Astrocyte (in vitro differentiated cells and primary cell): ENCODE data around the gene EGLN1. TPM values are rescaled to one million over a fixed set of nuclear protein-coding genes. Genes with fewer than 3 reads are reported as not detected.

Experiments
- DNase-seq: peaks from one replicate; pipeline ENCODE4 v3.0.0-alpha.2; 2010; ENCODE audit warnings: low read depth
- FAIRE-seq: peaks from 2 replicates; lab custom pipeline; 2011; peaks lifted over from hg19 to GRCh38; lab: Jason Lieb, UNC
- H2AFZ ChIP-seq: 2 replicates; pipeline ENCODE4 v1.6.0; 2012; ENCODE audit warnings: low read depth, low read length, inconsistent platforms
- H3K27ac ChIP-seq: 2 replicates; pipeline ENCODE4 v1.5.1; 2011; ENCODE audit warnings: low read depth, low read length, inconsistent platforms
- H3K27me3 ChIP-seq: 2 replicates; pipeline ENCODE4 v1.6.0; 2011; ENCODE audit warnings: low read length, inconsistent platforms; ENCODE audit not compliant: insufficient read depth
- H3K36me3 ChIP-seq: 2 replicates; pipeline ENCODE4 v1.5.1; 2011; ENCODE audit warnings: low read length, inconsistent platforms; ENCODE audit not compliant: insufficient read depth
- H3K4me1 ChIP-seq: 2 replicates; pipeline ENCODE4 v1.5.1; 2011; ENCODE audit warnings: low read length, inconsistent platforms; ENCODE audit not compliant: insufficient read depth
- H3K4me2 ChIP-seq: 2 replicates; pipeline ENCODE4 v1.6.0; 2012; ENCODE audit warnings: low read length, inconsistent platforms
- H3K4me3 ChIP-seq: 2 replicates; pipeline ENCODE4 v1.5.1; 2011; ENCODE audit warnings: low read depth, mild to moderate bottlenecking, low read length, inconsistent platforms; ENCODE audit not compliant: insufficient read depth
- H3K79me2 ChIP-seq: 2 replicates; pipeline ENCODE4 v1.6.0; 2012; ENCODE audit warnings: mild to moderate bottlenecking, low read length, inconsistent platforms; ENCODE audit not compliant: insufficient read depth
- H3K9ac ChIP-seq: 2 replicates; pipeline ENCODE4 v1.6.0; 2012; ENCODE audit warnings: mild to moderate bottlenecking, low read length, inconsistent platforms
- H3K9me3 ChIP-seq: 2 replicates; pipeline ENCODE4 v1.5.1; 2012; ENCODE audit warnings: low read depth, mild to moderate bottlenecking, low read length, inconsistent platforms; ENCODE audit not compliant: insufficient read depth
- H4K20me1 ChIP-seq: 2 replicates; pipeline ENCODE4 v1.6.0; 2012; ENCODE audit warnings: low read length, inconsistent platforms; ENCODE audit not compliant: insufficient read depth
- H3K27ac Mint-ChIP-seq: one replicate; pipeline ENCODE4 v1.8.0; 2021; ENCODE audit warnings: mild to moderate bottlenecking, mixed read lengths; ENCODE audit not compliant: unreplicated experiment
- H3K27me3 Mint-ChIP-seq: one replicate; pipeline ENCODE4 v1.8.0; 2021; ENCODE audit warnings: low read depth, mixed read lengths; ENCODE audit not compliant: unreplicated experiment
- H3K36me3 Mint-ChIP-seq: one replicate; pipeline ENCODE4 v1.8.0; 2021; ENCODE audit warnings: low read depth, mixed read lengths; ENCODE audit not compliant: unreplicated experiment
- H3K4me1 Mint-ChIP-seq: one replicate; pipeline ENCODE4 v1.8.0; 2021; ENCODE audit warnings: low read depth, mixed read lengths; ENCODE audit not compliant: unreplicated experiment
- H3K4me3 Mint-ChIP-seq: one replicate; pipeline ENCODE4 v1.8.0; 2021; ENCODE audit warnings: mild to moderate bottlenecking, moderate library complexity, mixed read lengths; ENCODE audit not compliant: unreplicated experiment
- H3K9me3 Mint-ChIP-seq: one replicate; pipeline ENCODE4 v1.8.0; 2021; ENCODE audit warnings: mild to moderate bottlenecking, mixed read lengths; ENCODE audit not compliant: unreplicated experiment
- EZH2 ChIP-seq: IDR thresholded peaks from 2 replicates; pipeline ENCODE4 v1.6.1; 2012; ENCODE audit warnings: mild to moderate bottlenecking, low read length, inconsistent platforms; ENCODE audit not compliant: insufficient read depth
- total RNA-seq: library from RNA; stranded (reverse); gene quantifications from 2 replicates; pipeline ENCODE4 v1.2.1, GENCODE V29; 2021
- TF ChIP-seq, protein P1 (sequence below): IDR thresholded peaks from 2 replicates; pipeline ENCODE4 v1.5.1; 2011; ENCODE audit warnings: low read depth, mild to moderate bottlenecking, inconsistent platforms, low read length, moderate library complexity; ENCODE audit not compliant: insufficient read depth

The EGLN1 gene
- total RNA-seq, 1 donor from 2014 or later: 34.5 TPM

GRCh38 chr1:231446138-231446537 lies 24.1 kb upstream of the EGLN1 start:
- FAIRE-seq (no peak), DNase-seq (no peak)
- Mint-ChIP-seq H3K4me3 (no peak overlapping the region), H3K27me3 (no peaks in the 10 kb centered on the region), H3K27ac (no peak overlapping the region), H3K9me3 (peaks cover 2% of the 10 kb centered on the region), H3K4me1 (no peaks in the 10 kb centered on the region), H3K36me3 (no peaks in the 10 kb centered on the region)
- H3K4me1 ChIP-seq: no peaks in the 10 kb centered on the region
- no peaks in the 10 kb centered on the region for H3K36me3 ChIP-seq
- H3K27me3 ChIP-seq: no peaks in the 10 kb centered on the region
- no peak overlapping the region for H3K9ac ChIP-seq
- no peak overlapping the region for H2AFZ ChIP-seq
- no peak overlapping the region for H3K4me2 ChIP-seq
- no peak overlapping the region for H3K4me3 ChIP-seq
- no peak overlapping the region for H3K27ac ChIP-seq
- TF ChIP-seq, protein P1, sequence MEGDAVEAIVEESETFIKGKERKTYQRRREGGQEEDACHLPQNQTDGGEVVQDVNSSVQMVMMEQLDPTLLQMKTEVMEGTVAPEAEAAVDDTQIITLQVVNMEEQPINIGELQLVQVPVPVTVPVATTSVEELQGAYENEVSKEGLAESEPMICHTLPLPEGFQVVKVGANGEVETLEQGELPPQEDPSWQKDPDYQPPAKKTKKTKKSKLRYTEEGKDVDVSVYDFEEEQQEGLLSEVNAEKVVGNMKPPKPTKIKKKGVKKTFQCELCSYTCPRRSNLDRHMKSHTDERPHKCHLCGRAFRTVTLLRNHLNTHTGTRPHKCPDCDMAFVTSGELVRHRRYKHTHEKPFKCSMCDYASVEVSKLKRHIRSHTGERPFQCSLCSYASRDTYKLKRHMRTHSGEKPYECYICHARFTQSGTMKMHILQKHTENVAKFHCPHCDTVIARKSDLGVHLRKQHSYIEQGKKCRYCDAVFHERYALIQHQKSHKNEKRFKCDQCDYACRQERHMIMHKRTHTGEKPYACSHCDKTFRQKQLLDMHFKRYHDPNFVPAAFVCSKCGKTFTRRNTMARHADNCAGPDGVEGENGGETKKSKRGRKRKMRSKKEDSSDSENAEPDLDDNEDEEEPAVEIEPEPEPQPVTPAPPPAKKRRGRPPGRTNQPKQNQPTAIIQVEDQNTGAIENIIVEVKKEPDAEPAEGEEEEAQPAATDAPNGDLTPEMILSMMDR: no peak
- no peak for TF ChIP-seq EZH2
- H4K20me1 ChIP-seq: no peaks in the 10 kb centered on the region
- H3K9me3 ChIP-seq: no peaks in the 10 kb centered on the region
- no peaks in the 10 kb centered on the region for H3K79me2 ChIP-seq

DNA sequence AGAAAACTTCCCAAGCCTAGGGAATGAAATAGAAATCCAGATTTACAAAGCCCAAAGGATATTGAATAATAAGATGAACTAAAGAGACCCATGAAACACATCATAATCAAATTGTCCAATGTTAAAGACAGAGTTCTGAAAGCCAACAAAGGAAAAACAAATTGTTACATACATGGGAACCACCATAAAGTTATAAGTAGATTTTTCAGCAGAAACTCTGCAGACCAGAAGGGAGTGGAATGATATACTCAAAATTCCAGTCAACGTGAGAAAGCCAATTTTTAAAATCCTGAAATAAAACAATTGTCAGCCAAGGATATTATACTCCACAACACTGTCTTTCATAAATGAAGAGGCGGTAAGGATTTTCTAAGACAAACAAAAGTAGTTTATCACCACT lies 22.0 kb upstream of the EGLN1 start:
- Histone ChIP-seq H2AFZ (no peak overlapping the region), H3K27ac (no peak overlapping the region), H3K27me3 (no peaks in the 10 kb centered on the region), H3K9me3 (no peaks in the 10 kb centered on the region), H4K20me1 (no peaks in the 10 kb centered on the region), H3K36me3 (no peaks in the 10 kb centered on the region), H3K4me1 (no peaks in the 10 kb centered on the region), H3K9ac (no peak overlapping the region), H3K79me2 (no peaks in the 10 kb centered on the region), H3K4me3 (no peak overlapping the region), H3K4me2 (no peak overlapping the region)
- H3K4me1 Mint-ChIP-seq: no peaks in the 10 kb centered on the region
- no peak overlapping the region for H3K4me3 Mint-ChIP-seq
- H3K9me3 Mint-ChIP-seq: peaks cover 2% of the 10 kb centered on the region
- H3K27me3 Mint-ChIP-seq: no peaks in the 10 kb centered on the region
- FAIRE-seq (no peak), DNase-seq (no peak)
- no peaks in the 10 kb centered on the region for H3K36me3 Mint-ChIP-seq
- TF ChIP-seq, protein P1: no peak
- no peak overlapping the region for H3K27ac Mint-ChIP-seq

DNA sequence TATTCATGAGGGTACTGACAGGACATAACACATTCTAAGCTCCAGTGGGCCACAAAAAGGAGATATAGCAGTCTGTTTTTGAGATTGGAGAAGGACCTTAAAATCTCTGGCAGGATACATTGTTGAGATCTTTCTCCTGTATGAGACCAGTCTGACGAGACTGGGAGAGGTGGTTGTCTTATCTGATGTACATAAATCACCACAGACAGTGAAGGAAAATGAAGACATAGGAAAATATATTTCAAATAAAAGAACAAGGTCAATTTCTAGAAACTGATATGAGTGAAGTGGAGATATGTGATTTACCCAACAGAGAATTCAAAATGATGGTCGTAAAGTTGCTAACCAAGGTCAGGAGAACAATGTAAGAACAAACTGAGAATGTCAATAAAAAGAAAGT lies 21.3 kb upstream of the EGLN1 start:
- no peak overlapping the region for H3K9ac ChIP-seq
- no peak for FAIRE-seq
- H4K20me1 ChIP-seq: no peaks in the 10 kb centered on the region
- H3K36me3 ChIP-seq: no peaks in the 10 kb centered on the region
- no peaks in the 10 kb centered on the region for H3K36me3 Mint-ChIP-seq
- no peak overlapping the region for H3K4me2 ChIP-seq
- TF ChIP-seq, protein P1: no peak
- TF ChIP-seq EZH2: no peak
- no peak overlapping the region for H3K4me3 ChIP-seq
- H3K4me1 ChIP-seq: no peaks in the 10 kb centered on the region
- no peaks in the 10 kb centered on the region for H3K27me3 Mint-ChIP-seq
- no peak overlapping the region for H3K27ac ChIP-seq
- no peak for DNase-seq
- H3K9me3 ChIP-seq: no peaks in the 10 kb centered on the region
- H3K79me2 ChIP-seq: no peaks in the 10 kb centered on the region
- peaks cover 2% of the 10 kb centered on the region for H3K9me3 Mint-ChIP-seq
- no peak overlapping the region for H2AFZ ChIP-seq
- no peaks in the 10 kb centered on the region for H3K27me3 ChIP-seq
- H3K27ac Mint-ChIP-seq: no peak overlapping the region
- no peak overlapping the region for H3K4me3 Mint-ChIP-seq
- no peaks in the 10 kb centered on the region for H3K4me1 Mint-ChIP-seq
